K562 (cell line): ENCODE measurements around the gene ENOSF1. TPM values are rescaled to one million over a fixed set of nuclear protein-coding genes. Genes with fewer than 3 reads are reported as not detected.
A peak's percentile ranks its signal among the peaks of the same experiment; 100 is the strongest.

Source experiments
- AFF1 ChIP-seq, 2 experiments: fragments of 450-650 bp; IDR thresholded peaks; 2 replicates each; pipeline ENCODE4 v1.6.1; 2018; ENCODE audit warnings: mild to moderate bottlenecking in 2 of 2, low read depth in 1 of 2; ENCODE audit not compliant: partially characterized antibody in 2 of 2
- ARNT ChIP-seq, 2 experiments: fragments of 450-650 bp; IDR thresholded peaks; 2 replicates each; pipeline ENCODE4 v1.6.1; 2016; ENCODE audit warnings: mild to moderate bottlenecking in 1 of 2
- BRD4 ChIP-seq: fragments of 200-600 bp; sonication (generic); IDR thresholded peaks from 2 replicates; pipeline ENCODE4 v1.6.1; 2017; ENCODE audit warnings: inconsistent platforms
- CTCF ChIP-seq, 3 experiments: IDR thresholded peaks in 2 of 3; conservative IDR thresholded peaks in 1 of 3; 2 replicates each; pipeline ENCODE4 v1.5.1; 2011 to 2012; ENCODE audit warnings: low read length in 3 of 3, mild to moderate bottlenecking in 3 of 3, control low read depth in 2 of 3, improper control_type of control experiment in 1 of 3, inconsistent platforms in 1 of 3, low read depth in 1 of 3, mixed read lengths in 1 of 3, moderate library complexity in 1 of 3; ENCODE audit not compliant: insufficient read depth in 2 of 3
- GATAD2B ChIP-seq: fragments of 450-650 bp; IDR thresholded peaks from 2 replicates; pipeline ENCODE4 v1.6.1; 2017; ENCODE audit warnings: mild to moderate bottlenecking, borderline replicate concordance
- HDAC2 ChIP-seq: fragments of 450-650 bp; IDR thresholded peaks from 2 replicates; pipeline ENCODE4 v1.6.1; 2016; ENCODE audit warnings: mild to moderate bottlenecking
- HDAC8 ChIP-seq: fragments of 450-650 bp; IDR thresholded peaks from 2 replicates; pipeline ENCODE4 v1.6.1; 2016; ENCODE audit warnings: mild to moderate bottlenecking, missing genetic modification characterization, moderate library complexity, missing compliant biosample characterization
- LARP7 ChIP-seq: fragments of 450-650 bp; IDR thresholded peaks from 2 replicates; pipeline ENCODE4 v1.6.1; 2016
- MEIS2 ChIP-seq: fragments of 450-650 bp; IDR thresholded peaks from 2 replicates; pipeline ENCODE4 v1.6.1; 2014; ENCODE audit warnings: mild to moderate bottlenecking; ENCODE audit not compliant: partially characterized antibody
- NFATC3 ChIP-seq: fragments of 450-650 bp; IDR thresholded peaks from 2 replicates; pipeline ENCODE4 v1.6.1; 2017; ENCODE audit warnings: mild to moderate bottlenecking
- NFIX ChIP-seq: fragments of 250-450 bp; sonication (Bioruptor Pico); IDR thresholded peaks from 2 replicates; pipeline ENCODE4 v1.4.0; 2020; ENCODE audit warnings: low read depth, mild to moderate bottlenecking, moderate library complexity
- OTX1 ChIP-seq: fragments of 450-650 bp; formaldehyde crosslinking; IDR thresholded peaks from 2 replicates; pipeline ENCODE4 v1.4.0; 2022; ENCODE audit warnings: mild to moderate bottlenecking
- RHOXF2B ChIP-seq: fragments of 250-450 bp; sonication (Bioruptor Pico); conservative IDR thresholded peaks from 2 replicates; pipeline ENCODE4 v1.5.1; 2021
- SIN3A ChIP-seq, 2 experiments: fragments of 150-350 bp in 1 of 2; IDR thresholded peaks; 2 replicates each; pipeline ENCODE4 v1.6.1; 2011 to 2016; ENCODE audit warnings: borderline replicate concordance in 2 of 2, low read depth in 2 of 2, low read length in 2 of 2, mild to moderate bottlenecking in 2 of 2, moderate library complexity in 2 of 2; ENCODE audit not compliant: control insufficient read depth in 1 of 2
- SMC3 ChIP-seq: conservative IDR thresholded peaks from 2 replicates; pipeline ENCODE4 v1.6.1; 2011; ENCODE audit warnings: low read depth, low read length, improper control_type of control experiment; ENCODE audit not compliant: insufficient read depth
- ZNF217 ChIP-seq: sonication (generic); formaldehyde crosslinking; IDR thresholded peaks from 2 replicates; pipeline ENCODE4 v1.8.0; 2022; ENCODE audit warnings: mild to moderate bottlenecking, missing genetic modification reagents
- polyA plus RNA-seq, 8 experiments: library from polyadenylated mRNA; depleted of rRNA in 4 of 8; stranded (reverse) in 5 of 8; unstranded in 3 of 8; fragments of >200 nt; fragmentation: Nextera tagmentation in 2 of 8; fragmentation: Illumina TruSeq in 1 of 8; extraction: Ambion mirVana in 2 of 8; extraction: Trizol in 1 of 8; gene quantifications; 2 replicates each; pipeline versions ENCODE4 v1.2.1 to v1.2.3, GENCODE V29; 2011 to 2014; ENCODE audit warnings: inconsistent platforms in 1 of 8, missing spikeins in 1 of 8
- total RNA-seq, 7 experiments: library from RNA; depleted of rRNA in 6 of 7; stranded (reverse); fragments of >200 nt in 6 of 7; fragmentation: Illumina TruSeq in 2 of 7; extraction: Trizol in 2 of 7; gene quantifications; 2 replicates each; pipeline versions ENCODE4 v1.2.1 to v1.2.3, GENCODE V29; 2011 to 2021; ENCODE audit warnings: low replicate concordance in 1 of 7
- TF ChIP-seq, protein P1 (sequence below), 2 experiments: fragments of 450-650 bp in 1 of 2; sonication (generic) in 1 of 2; formaldehyde crosslinking; conservative IDR thresholded peaks; 2 replicates each; pipeline versions ENCODE4 v1.4.0 to v1.8.1; 2020 to 2022; ENCODE audit warnings: mild to moderate bottlenecking in 1 of 2, missing genetic modification reagents in 1 of 2
- TF ChIP-seq, protein P2 (sequence below): fragments of 450-650 bp; IDR thresholded peaks from 2 replicates; pipeline ENCODE4 v1.6.1; 2017; ENCODE audit warnings: antibody characterized with exemption, mild to moderate bottlenecking

ENOSF1 gene
- total and polyA plus RNA-seq, 9 of the 15 experiments (the other 6 are each of a cell fraction or from before 2014, with no cell fraction given): 15.5 to 66.4 (median 46.5) TPM

- TF ChIP-seq GATAD2B (0 out of 2 replicates have a peak, but pooled peaks have one; percentile 47), BRD4 (no peak), OTX1 (CRISPR knock-in tag) (no peak), NFATC3 (no peak), HDAC8 (tag) (no peak), HDAC2 (0 out of 2 replicates have a peak, but pooled peaks have one; percentile 24), NFIX (CRISPR knock-in tag) (no peak), CTCF (IDR thresholded peaks at IDR 0.05 in 2 of 3, conservative IDR thresholded peaks at IDR 0.05 in 1 of 3; ENCODE audit: insufficient read depth in 2 of 3, low read depth in 1 of 3, low read length in 3 of 3) (peak; percentile 69 to 92 (median 70); a peak in 5 of 6 replicates), LARP7 (no peak), SIN3A (IDR thresholded peaks at IDR 0.05; ENCODE audit: borderline replicate concordance in 2 of 2, control insufficient read depth in 1 of 2, low read depth in 2 of 2, low read length in 2 of 2) (no peak), AFF1 (IDR thresholded peaks at IDR 0.05; ENCODE audit: low read depth in 1 of 2, partially characterized antibody in 2 of 2) (no peak), ZNF217 (CRISPR knock-in tag) (no peak), MEIS2 (peak; percentile 50), SMC3 (peak; percentile 84), RHOXF2B (CRISPR knock-in tag) (no peak), ARNT (IDR thresholded peaks at IDR 0.05) (0 out of 4 replicates have a peak, but pooled peaks of 1 of the 2 experiments have one; percentile 44)
- TF ChIP-seq, protein P1, sequence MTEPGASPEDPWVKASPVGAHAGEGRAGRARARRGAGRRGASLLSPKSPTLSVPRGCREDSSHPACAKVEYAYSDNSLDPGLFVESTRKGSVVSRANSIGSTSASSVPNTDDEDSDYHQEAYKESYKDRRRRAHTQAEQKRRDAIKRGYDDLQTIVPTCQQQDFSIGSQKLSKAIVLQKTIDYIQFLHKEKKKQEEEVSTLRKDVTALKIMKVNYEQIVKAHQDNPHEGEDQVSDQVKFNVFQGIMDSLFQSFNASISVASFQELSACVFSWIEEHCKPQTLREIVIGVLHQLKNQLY (CRISPR knock-in tag; conservative IDR thresholded peaks at IDR 0.05): no peak
- TF ChIP-seq, protein P2, sequence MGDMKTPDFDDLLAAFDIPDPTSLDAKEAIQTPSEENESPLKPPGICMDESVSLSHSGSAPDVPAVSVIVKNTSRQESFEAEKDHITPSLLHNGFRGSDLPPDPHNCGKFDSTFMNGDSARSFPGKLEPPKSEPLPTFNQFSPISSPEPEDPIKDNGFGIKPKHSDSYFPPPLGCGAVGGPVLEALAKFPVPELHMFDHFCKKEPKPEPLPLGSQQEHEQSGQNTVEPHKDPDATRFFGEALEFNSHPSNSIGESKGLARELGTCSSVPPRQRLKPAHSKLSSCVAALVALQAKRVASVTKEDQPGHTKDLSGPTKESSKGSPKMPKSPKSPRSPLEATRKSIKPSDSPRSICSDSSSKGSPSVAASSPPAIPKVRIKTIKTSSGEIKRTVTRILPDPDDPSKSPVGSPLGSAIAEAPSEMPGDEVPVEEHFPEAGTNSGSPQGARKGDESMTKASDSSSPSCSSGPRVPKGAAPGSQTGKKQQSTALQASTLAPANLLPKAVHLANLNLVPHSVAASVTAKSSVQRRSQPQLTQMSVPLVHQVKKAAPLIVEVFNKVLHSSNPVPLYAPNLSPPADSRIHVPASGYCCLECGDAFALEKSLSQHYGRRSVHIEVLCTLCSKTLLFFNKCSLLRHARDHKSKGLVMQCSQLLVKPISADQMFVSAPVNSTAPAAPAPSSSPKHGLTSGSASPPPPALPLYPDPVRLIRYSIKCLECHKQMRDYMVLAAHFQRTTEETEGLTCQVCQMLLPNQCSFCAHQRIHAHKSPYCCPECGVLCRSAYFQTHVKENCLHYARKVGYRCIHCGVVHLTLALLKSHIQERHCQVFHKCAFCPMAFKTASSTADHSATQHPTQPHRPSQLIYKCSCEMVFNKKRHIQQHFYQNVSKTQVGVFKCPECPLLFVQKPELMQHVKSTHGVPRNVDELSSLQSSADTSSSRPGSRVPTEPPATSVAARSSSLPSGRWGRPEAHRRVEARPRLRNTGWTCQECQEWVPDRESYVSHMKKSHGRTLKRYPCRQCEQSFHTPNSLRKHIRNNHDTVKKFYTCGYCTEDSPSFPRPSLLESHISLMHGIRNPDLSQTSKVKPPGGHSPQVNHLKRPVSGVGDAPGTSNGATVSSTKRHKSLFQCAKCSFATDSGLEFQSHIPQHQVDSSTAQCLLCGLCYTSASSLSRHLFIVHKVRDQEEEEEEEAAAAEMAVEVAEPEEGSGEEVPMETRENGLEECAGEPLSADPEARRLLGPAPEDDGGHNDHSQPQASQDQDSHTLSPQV: peak; percentile 67
Observed at GRCh38 chr18:741931-742512, 29.6 kb upstream of the ENOSF1 start (continued).
